ENCODE data around the gene CLOCK.

GRCh38 chr4:55395218-55395528, 151.5 kb downstream of the CLOCK start:
- TF ChIP-seq TAF1 (IDR thresholded peaks at IDR 0.05; ENCODE audit: low read depth), result no peak
- no peak for TF ChIP-seq MAX (IDR thresholded peaks at IDR 0.05)
- TF ChIP-seq EP300 (IDR thresholded peaks at IDR 0.05; ENCODE audit: borderline replicate concordance), result no peak

All from Ishikawa (cell line).